HG02981 (cell line): ENCODE data around the gene ZBTB7C.

Experiments
- ATAC-seq: cut with Tn5 transposase; IDR thresholded peaks from one replicate; pipeline ENCODE4 v1.9.1; 2021; ENCODE audit warnings: mild to moderate bottlenecking, moderate library complexity; ENCODE audit not compliant: unreplicated experiment

ZBTB7C gene

DNA sequence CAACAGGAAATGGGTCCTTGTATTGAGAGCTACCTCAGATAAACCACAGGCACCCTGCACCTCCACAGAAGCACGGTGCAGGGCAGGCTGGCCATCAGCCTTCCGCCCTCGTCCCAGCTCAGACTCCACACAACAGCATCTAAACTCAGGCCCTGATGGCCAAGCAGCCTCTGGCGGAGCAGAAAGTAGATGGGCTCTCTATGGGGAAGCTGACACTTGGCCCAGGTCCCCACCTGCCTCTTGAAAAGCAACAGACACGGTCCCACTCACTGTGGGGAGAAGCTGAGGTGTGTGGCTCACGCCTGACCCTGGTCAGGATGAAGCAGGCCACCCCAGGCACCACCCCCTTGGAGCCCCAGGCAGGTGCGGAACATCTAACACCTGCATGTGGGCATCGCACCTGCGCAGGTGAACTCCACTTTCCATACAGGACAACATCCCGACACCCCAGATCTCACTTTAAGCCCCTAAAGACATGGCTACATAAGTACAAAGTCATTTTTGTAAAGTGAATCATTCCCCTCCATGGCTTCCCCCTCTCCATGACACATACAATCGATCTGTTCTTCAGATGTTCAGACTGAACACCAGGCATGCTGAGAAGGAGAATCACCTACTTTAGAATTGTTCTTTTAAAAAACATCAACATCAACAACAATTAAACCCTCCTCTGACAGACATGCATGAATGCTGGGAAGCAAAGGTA is 208.4 kb downstream of the ZBTB7C start:
- no peak for ATAC-seq

DNA sequence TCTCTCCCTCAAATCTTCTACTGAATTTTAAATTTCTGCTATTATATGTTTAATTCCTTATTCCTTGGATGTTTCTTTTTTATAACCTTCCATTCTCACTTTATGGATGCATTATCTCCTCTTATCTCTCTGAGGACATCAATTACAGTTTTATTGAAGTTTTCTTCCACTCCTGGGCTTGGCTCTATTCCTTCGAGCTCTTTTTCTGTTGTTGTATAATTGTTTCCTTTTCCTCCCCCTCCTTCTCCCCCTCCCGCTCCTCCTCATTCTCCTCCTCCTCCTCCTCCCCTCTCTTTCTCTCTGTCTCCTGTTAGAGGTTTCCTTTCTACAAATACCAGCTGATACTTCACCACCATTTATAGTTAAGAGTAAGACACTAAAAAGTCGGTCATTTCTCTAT is 209.8 kb downstream of the ZBTB7C start:
- ATAC-seq = no peak

- no peak for ATAC-seq
These were observed 211.4 kb downstream of the ZBTB7C start for GRCh38 chr18:48197819-48198218.

GRCh38 chr18:48195787-48196186 is 213.4 kb downstream of the ZBTB7C start:
- ATAC-seq = no peak

- no peak for ATAC-seq
These were observed 214.5 kb downstream of the ZBTB7C start for GRCh38 chr18:48194591-48195181.

DNA sequence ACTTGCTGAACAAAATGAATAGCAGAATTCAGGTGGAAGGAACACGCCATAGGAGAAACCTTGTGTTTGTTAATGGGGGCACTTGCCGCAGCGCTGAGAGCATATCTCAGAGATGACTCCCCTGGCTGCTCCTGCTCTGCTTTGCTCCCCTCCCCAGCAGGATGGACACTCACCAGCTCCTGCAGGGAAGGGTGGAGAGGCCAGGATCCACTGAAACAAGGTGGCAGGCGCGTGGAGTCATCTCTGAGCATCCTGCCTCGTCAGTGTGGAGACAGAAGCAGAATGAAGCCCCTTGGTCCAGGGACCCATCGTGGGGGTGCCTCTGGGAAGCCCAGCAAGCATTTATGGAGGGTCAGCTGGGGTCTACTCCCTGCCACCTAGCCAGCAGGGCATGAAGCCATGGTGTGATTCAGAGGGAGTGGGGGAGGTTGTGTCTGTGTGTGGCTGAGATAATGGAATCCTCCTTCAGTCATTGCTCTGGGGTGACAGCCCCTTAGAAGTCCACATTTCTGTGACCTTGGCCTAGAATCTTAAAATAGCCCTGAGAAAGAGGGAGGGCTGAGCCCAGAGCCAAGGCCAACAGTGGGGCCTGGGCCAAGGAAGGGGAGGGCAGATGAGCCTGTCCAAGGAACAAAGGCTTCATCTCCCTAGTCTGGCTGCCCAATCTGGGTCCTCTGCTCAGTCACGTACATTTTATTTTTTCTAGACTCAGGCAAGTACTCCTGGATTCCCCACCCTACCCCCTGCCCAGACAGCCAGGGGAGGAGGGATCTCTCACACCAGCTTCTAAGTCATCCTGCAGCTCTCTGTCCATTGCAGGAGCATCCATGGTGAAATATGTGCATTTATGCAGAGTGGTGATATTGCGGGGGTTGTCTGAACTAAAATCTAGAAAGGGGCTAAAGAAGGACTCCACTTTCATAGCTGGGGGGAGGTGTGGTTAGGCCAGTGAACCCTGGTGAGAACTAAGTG is 215.4 kb downstream of the ZBTB7C start:
- no peak for ATAC-seq

DNA sequence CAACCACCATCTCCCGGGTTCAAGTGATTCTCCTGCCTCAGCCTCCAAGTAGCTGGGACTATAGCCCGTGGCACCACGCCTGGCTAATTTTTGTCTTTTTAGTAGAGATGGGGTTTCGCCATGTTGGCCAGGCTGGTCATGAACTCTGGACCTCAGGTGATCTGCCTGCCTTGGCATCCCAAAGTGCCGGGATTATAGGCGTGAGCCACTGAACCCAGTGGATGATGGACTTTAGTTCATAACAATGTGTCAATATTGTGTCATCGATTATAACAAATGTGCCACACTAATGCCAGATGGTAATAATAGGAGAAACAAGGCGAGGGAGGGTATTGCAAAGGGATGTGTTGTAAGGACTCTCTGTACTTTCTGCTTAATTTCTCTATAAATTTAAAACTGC is 216.6 kb downstream of the ZBTB7C start:
- ATAC-seq = no peak

- no peak for ATAC-seq
These were observed 217.7 kb downstream of the ZBTB7C start for GRCh38 chr18:48191494-48191893.

- ATAC-seq = no peak
These were observed 218.2 kb downstream of the ZBTB7C start for GRCh38 chr18:48190994-48191393.

- no peak for ATAC-seq
These were observed 220.6 kb downstream of the ZBTB7C start for GRCh38 chr18:48188609-48189008.

GRCh38 chr18:48186861-48187260 is 222.3 kb downstream of the ZBTB7C start:
- no peak for ATAC-seq

GRCh38 chr18:48186131-48186766 is 222.9 kb downstream of the ZBTB7C start:
- ATAC-seq = no peak

DNA sequence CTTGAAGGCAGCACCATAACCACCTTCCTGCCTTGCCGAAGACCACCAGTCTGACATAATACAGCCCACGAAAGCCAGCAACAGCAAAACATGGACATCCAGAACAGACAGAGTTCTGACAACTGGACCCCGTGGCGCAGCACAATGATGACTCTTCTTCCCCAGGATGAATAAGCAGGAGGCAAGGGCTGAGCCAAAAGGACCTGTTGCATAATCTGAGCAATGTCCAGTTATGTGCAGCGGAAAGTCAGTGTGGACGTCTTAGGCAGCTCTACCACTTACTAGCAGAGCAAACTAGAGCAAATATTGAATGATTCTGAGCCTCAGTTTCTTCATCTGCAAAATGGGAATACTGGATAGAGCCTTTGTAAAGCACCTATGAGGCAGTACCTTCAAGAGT is 225.1 kb downstream of the ZBTB7C start:
- ATAC-seq = no peak

DNA sequence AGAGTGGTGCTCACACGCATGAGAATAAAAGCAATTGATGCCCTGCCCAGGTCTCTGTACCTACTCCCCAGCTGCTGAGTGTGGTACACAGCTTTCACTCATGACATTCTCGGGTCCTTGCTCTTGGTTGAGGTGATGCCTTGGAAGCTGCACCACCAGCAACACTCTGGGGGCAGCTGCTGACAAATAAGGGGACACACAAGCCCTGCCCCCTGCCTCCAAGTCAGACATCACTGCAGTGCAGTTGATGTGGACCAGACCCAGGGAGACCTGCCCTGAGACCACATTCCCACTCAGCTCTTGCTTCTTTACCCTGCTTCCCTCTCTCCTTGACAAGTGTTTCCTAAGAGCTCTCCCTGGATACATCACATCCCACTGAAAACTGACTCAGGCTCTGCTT is 225.6 kb downstream of the ZBTB7C start:
- ATAC-seq = no peak

DNA sequence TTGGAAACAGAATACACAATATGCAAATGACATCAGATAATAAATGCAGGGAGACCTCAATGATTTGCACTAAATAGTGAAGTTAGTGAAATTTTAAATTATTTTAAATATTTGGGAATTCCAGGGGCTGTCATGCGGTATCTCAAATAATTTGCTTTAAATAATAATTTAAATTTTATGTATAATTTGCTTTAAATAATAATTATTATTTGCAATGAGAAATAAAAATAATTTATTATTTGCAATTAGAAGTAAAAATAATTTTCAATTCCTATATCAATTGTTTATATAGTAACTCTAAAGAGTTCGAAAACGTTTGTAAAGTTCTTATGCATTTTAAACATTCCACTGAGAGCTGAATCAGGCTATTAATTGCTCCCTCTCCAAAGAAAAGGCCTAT is 226.4 kb downstream of the ZBTB7C start:
- no peak for ATAC-seq

DNA sequence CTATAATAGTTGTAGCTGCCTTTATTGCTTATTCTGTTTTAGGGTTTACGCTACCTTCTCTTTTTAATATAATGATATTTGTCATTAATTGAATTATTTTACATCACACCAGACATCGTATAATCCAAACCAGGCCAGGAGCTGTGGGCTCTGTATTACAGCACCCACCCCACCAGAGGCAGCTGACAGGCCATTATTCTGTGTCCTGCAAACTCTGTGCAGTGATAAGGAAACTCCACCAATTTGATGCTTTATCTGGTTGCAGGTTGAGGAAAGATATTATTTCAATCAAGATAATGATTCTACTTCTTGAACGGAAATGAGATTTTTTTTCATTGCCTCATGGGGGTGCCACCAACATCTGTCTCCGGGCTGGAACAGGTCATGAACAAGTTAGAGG is 227.3 kb downstream of the ZBTB7C start:
- no peak for ATAC-seq

DNA sequence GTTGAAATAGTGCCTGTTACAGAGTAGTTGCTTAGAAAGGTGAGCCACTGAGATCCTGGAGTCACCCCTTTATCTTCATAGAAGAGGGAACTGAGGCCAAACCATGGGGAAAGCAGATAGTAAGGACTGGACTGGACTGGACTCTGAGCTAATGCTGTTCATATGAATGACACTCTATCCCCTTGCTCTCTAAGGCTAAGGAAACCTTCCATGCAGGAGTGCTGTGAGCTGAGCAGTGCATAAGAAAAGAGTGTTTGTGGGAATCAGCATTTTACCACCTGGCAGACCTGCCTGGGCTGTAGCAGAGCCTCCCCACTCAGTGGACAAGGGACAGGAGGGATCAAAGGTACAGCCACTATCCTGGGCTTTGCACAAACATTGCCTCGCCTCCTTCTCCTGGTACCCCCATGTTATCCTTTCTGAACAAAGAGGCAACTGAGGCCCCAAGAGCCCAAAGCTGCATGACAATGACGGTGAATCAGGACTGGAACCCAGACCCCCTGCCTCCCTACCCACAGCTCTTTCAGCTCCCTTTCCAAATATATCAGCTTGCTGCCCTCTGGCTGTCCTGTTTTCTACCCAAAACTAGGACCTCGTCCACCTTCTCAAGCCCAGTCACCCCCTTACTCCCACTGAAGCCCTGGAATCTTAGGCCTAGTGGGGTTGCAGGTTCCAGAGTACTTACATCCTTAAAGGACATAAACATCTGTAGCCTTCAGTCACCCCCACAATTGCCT is 227.9 kb downstream of the ZBTB7C start:
- no peak for ATAC-seq

DNA sequence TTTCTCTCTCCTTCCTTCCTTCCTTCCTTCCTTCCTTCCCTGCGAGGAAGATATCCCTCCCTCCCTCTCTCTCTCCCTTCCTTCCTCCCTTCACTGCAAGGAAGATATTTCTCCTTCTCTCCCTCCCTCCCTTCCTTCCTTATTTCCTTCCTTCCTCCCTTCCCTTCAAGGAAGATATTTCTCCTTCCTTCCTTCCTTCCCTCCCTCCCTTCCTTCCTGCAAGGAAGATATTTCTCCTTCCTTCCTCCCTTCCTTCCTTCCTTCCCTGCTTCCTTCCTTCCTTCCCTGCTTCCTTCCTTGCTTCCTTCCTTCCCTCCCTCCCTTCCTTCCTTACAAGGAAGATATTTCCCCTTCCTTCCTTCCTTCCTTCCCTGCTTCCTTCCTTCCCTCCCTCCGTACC is 229.5 kb downstream of the ZBTB7C start:
- ATAC-seq = no peak

GRCh38 chr18:48179001-48179400 is 230.2 kb downstream of the ZBTB7C start:
- no peak for ATAC-seq

DNA sequence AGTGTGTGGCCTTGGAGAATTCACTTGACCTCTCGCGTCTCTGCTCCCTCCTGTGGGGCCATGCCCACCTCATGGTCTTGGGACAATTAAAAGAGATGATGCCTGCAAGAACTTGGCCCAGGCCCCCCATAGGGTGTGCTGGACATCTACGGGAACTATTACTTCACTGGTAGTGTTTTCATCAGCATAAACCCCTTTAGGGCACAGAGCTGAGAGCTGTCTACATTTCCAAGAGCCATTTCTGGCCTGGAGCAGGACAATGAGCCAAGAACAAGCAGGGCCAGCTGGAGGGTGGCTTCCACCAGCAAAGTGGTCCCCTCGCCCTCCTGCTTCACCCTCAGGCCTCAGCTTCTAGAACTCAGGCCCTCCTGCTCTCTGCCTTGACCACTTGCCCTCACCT is 232.3 kb downstream of the ZBTB7C start:
- no peak for ATAC-seq

DNA sequence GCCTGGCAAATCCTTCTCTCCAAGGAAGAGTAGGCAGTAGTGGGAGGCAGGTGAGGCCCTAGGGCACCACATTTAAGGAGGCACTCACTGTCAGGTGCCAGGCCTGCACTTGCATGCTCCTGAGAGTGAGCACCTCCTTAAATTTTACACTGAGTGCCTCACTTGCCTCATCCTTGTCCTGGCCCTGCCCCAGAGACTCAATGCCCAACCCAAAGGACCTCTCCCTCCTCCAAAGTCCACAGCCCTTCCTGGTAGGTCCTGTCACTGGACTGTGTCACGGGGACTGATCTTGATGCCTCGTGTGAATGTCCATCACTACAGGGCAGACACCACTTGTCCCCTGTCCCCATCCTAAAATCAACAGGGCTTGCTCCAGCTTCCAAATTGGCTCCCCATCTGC is 235.6 kb downstream of the ZBTB7C start:
- ATAC-seq = no peak
